Mucosa of descending colon (tissue), 3 donors: Measurements from ENCODE around the gene LIPE. TPM values are rescaled to one million over a fixed set of nuclear protein-coding genes. Genes with fewer than 3 reads are reported as not detected.
A peak's percentile ranks its signal among the peaks of the same experiment; 100 is the strongest.

Experiments used
- ATAC-seq: fragments of 200-7000 bp; cut with Tn5 transposase; one replicate; pipeline ENCODE4 v1.9.1; 2020; ENCODE audit warnings: mild to moderate bottlenecking, moderate library complexity
- DNase-seq, 3 donors: peaks; one replicate each; pipeline ENCODE4 v3.0.0-alpha.2; 2020
- H3K36me3 ChIP-seq: fragments of 200-600 bp; one replicate; pipeline ENCODE4 v1.8.0; 2021; ENCODE audit warnings: low read depth, mild to moderate bottlenecking
- H3K4me1 ChIP-seq: fragments of 200-600 bp; one replicate; pipeline ENCODE4 v1.8.0; 2021; ENCODE audit warnings: low read depth, mild to moderate bottlenecking
- H3K4me3 ChIP-seq: fragments of 200-600 bp; one replicate; pipeline ENCODE4 v1.8.0; 2021; ENCODE audit warnings: mild to moderate bottlenecking
- H3K9me3 ChIP-seq: fragments of 200-600 bp; one replicate; pipeline ENCODE4 v1.8.0; 2021; ENCODE audit warnings: mild to moderate bottlenecking
- intact Hi-C, 2 donors: fragments of 100-400 bp; cut with DNase I in 1 of 2; cut with micrococcal nuclease in 1 of 2; formaldehyde crosslinking; loops; one replicate each; pipeline versions ENCODE4 v1.11.0 to v1.11.1; 2022; cut with DNase I, micrococcal nuclease
- total RNA-seq, 3 donors: library from RNA; stranded (reverse); fragmentation: NEBNext Ultra II Directional in 2 of 3; extraction: Animal tissue kit (Norgen Biotek cat#: 25700) in 2 of 3; gene quantifications; one replicate each; pipeline versions ENCODE4 v1.2.1 to v1.2.4, GENCODE V29; 2021 to 2023
- TF ChIP-seq, protein P1 (sequence below): fragments of 200-600 bp; IDR thresholded peaks from one replicate; pipeline ENCODE4 v1.8.0; 2022; ENCODE audit warnings: antibody characterized with exemption, mild to moderate bottlenecking
- donor health status: DM: no; HTN: no; CAD: no; lungs with moderate emphysema.
- donor health status: DM: no; HTN: no; CAD: no.
- donor health status: DM: no; HTN: yes; CAD: no.

Gene LIPE
- total RNA-seq, 3 donors from 2014 or later: 7.9 to 11.7 (median 10.0) TPM

DNA sequence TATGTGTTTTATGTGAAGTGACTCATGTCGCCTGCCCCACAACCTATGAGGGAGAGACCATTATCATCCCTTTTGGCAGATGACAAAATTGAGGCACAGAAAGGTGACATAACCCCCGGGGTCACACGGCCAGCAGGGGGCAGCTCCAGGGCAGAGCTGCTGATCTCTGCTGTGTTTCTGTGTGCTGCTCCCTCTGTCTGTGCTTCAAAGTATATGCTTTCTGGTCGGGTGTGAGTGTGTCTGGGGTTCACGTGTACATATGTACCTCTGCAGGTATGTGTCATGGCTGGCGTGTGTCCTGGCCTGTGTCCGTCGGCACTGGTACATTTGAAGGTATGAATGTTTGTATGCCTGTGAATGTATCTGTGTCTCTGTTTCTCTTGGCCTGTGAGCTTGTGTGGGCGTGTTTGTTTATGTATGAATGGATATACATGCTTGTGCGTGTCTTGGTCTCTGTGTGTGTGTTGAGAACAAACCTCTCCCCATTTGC is 7.1 kb downstream of the LIPE start:
- DNase-seq (peak in 2 of 3 donors; percentile 77 to 78), ATAC-seq (peak; percentile 59)
- Histone ChIP-seq H3K4me3 (no peak overlapping the region), H3K36me3 (no peaks in the 10 kb centered on the region), H3K4me1 (peaks cover 8% of the 10 kb centered on the region), H3K9me3 (no peaks in the 10 kb centered on the region)
- TF ChIP-seq, protein P1, sequence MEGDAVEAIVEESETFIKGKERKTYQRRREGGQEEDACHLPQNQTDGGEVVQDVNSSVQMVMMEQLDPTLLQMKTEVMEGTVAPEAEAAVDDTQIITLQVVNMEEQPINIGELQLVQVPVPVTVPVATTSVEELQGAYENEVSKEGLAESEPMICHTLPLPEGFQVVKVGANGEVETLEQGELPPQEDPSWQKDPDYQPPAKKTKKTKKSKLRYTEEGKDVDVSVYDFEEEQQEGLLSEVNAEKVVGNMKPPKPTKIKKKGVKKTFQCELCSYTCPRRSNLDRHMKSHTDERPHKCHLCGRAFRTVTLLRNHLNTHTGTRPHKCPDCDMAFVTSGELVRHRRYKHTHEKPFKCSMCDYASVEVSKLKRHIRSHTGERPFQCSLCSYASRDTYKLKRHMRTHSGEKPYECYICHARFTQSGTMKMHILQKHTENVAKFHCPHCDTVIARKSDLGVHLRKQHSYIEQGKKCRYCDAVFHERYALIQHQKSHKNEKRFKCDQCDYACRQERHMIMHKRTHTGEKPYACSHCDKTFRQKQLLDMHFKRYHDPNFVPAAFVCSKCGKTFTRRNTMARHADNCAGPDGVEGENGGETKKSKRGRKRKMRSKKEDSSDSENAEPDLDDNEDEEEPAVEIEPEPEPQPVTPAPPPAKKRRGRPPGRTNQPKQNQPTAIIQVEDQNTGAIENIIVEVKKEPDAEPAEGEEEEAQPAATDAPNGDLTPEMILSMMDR: peak; percentile 39
- intact Hi-C loops: no loop called here

DNA sequence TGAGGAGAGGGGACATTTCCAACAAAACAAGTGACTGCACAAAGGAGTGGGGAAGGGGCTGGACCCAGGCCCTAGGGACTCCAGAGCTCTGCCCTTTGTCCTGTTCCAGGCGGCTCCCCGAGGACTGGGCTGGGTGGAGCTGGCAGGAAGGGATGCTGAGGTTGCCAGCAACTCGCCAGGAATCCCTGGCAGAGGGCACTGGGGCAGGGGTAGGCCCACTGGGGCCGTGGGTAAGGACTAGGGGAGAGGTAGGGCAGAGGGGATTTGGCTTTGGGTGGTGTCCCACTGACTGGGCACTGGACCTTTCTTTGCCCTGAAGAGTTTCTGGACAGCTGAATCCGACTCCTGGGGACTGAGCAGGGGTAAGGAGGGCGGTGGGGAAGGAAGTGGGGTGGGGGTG is 7.9 kb downstream of the LIPE start:
- ATAC-seq: no peak
- TF ChIP-seq, protein P1: no peak
- DNase-seq: no peak
- H3K4me1 ChIP-seq: peaks cover 8% of the 10 kb centered on the region
- intact Hi-C loops: no loop called here
- H3K36me3 ChIP-seq: no peaks in the 10 kb centered on the region
- H3K9me3 ChIP-seq: no peaks in the 10 kb centered on the region
- no peak overlapping the region for H3K4me3 ChIP-seq

DNA sequence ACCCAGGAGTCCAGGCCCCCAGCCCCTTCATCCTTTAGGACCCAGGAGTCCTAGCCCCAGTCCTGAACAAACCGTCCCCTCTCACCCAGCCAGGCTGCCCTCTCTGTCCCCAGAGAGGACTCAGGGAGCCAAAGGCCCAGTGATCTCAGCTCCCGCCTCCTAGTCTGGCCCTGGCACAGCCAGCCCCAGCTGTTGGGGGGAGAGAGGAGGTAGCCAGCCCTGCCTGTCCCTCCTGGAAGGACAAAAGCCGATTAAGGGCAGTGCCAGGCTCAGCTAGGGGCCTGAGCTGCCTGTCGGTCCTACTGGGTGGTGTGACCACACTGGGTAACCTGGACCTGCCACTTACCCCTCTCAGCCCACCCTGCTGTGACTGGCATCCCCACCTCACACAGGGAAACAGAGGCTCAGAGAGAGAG is 14.5 kb downstream of the LIPE start:
- intact Hi-C loops: no loop called here
- ATAC-seq: no peak

GRCh38 chr19:42412227-42412626 is 15.0 kb downstream of the LIPE start:
- ATAC-seq (peak; percentile 92), DNase-seq (peak; percentile 76 to 89 (median 86))
- no peaks in the 10 kb centered on the region for H3K4me1 ChIP-seq
- H3K36me3 ChIP-seq: no peaks in the 10 kb centered on the region
- TF ChIP-seq, protein P1: no peak
- H3K9me3 ChIP-seq: no peaks in the 10 kb centered on the region
- no peak overlapping the region for H3K4me3 ChIP-seq
- intact Hi-C loops: no loop called here

More for the DNA sequence above, 14.5 kb downstream of the LIPE start:
- H3K36me3 ChIP-seq: no peaks in the 10 kb centered on the region
- no peak overlapping the region for H3K4me3 ChIP-seq
- TF ChIP-seq, protein P1: no peak
- H3K9me3 ChIP-seq: no peaks in the 10 kb centered on the region
- DNase-seq: no peak
- H3K4me1 ChIP-seq: no peaks in the 10 kb centered on the region

DNA sequence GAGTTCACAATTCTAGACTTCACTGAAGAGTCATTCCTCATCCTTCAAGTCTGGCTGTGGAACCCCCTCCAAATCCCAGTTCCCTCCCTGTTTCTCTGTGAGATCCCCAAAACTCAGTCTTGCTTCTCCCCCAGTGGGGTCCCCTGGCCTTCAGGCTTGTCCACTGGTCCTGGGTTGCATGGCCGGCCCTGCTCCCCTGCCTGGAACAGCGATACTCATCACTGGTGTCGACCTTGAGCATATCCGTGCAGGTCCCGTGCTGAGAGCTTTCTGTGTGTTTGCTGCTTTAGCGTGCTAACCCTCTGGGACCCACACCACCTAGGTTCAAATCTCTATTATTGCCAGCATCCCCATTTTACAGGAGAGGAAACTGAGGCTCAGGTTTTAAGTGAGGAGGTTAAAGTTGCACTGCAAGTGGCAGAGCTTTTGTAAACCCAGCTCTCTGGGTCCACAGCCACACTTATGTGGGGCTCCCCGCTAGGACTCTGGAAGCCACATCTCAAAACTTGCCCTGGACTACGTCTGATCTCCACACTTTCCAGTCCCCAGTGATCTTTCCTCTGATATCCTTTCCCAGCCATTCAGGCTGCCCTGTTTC is 15.5 kb downstream of the LIPE start:
- DNase-seq: peak in 1 of 3 donors; percentile 8
- no peak for ATAC-seq
- Histone ChIP-seq H3K4me1 (no peaks in the 10 kb centered on the region), H3K4me3 (no peak overlapping the region), H3K36me3 (no peaks in the 10 kb centered on the region), H3K9me3 (no peaks in the 10 kb centered on the region)
- intact Hi-C loops: no loop called here
- TF ChIP-seq, protein P1: no peak
